Esophagus squamous epithelium (tissue), 4 donors: Measurements from ENCODE around the gene ZNF862.

Source experiments
- POLR2A ChIP-seq, 4 donors: fragments of 450-650 bp; IDR thresholded peaks; one replicate each; pipeline ENCODE4 v1.6.1; 2017; ENCODE audit warnings: antibody characterized with exemption in 4 of 4, mild to moderate bottlenecking in 4 of 4, moderate library complexity in 3 of 4
- TF ChIP-seq, protein P1 (sequence below), 6 experiments: fragments of 450-650 bp in 4 of 6; fragments of 200-600 bp in 2 of 6; sonication (generic) in 2 of 6; IDR thresholded peaks; one replicate each; pipeline ENCODE4 v1.5.1; 2016 to 2019; ENCODE audit warnings: antibody characterized with exemption in 6 of 6, mild to moderate bottlenecking in 4 of 6, moderate library complexity in 4 of 6

DNA sequence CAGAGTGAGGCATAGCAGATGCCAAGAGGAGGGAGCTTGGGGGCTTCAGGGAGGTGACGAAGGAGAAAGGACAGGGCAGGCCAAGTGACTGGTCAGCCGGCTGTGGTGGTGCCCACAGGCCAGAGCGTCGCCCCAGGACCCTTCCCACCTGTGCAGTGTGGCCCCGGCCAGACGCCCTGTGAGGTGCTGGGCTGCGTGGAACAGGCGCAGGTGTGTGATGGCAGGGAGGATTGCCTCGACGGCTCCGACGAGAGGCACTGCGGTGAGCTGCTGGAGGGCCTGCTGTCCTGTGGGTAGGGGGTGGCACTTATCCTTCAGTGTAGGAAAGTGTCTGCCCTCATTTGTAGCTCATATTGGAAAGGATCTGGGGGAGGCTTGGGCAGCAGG lies 38.0 kb upstream of the ZNF862 start:
- TF ChIP-seq, protein P1, sequence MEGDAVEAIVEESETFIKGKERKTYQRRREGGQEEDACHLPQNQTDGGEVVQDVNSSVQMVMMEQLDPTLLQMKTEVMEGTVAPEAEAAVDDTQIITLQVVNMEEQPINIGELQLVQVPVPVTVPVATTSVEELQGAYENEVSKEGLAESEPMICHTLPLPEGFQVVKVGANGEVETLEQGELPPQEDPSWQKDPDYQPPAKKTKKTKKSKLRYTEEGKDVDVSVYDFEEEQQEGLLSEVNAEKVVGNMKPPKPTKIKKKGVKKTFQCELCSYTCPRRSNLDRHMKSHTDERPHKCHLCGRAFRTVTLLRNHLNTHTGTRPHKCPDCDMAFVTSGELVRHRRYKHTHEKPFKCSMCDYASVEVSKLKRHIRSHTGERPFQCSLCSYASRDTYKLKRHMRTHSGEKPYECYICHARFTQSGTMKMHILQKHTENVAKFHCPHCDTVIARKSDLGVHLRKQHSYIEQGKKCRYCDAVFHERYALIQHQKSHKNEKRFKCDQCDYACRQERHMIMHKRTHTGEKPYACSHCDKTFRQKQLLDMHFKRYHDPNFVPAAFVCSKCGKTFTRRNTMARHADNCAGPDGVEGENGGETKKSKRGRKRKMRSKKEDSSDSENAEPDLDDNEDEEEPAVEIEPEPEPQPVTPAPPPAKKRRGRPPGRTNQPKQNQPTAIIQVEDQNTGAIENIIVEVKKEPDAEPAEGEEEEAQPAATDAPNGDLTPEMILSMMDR (IDR thresholded peaks at IDR 0.05): no peak
- no peak for TF ChIP-seq POLR2A (IDR thresholded peaks at IDR 0.05)
